Dendritic cell treated with granulocyte-macrophage colony-stimulating factor and Interleukin-4, amounts not matched to agents 40 ng/mL and 50 ng/mL, for 4 days (primary cell): Measurements from ENCODE around the gene RETREG3.
A peak's percentile ranks its signal among the peaks of the same experiment; 100 is the strongest.

Experiments used
- H3K27ac Mint-ChIP-seq: one replicate; pipeline ENCODE4 v1.8.0; 2022; ENCODE audit warnings: mild to moderate bottlenecking, mixed read lengths
- H3K27me3 Mint-ChIP-seq: one replicate; pipeline ENCODE4 v1.8.0; 2022; ENCODE audit warnings: mild to moderate bottlenecking, mixed read lengths
- H3K36me3 Mint-ChIP-seq: one replicate; pipeline ENCODE4 v1.8.0; 2022; ENCODE audit warnings: low read depth, mixed read lengths
- H3K4me1 Mint-ChIP-seq: one replicate; pipeline ENCODE4 v1.8.0; 2022; ENCODE audit warnings: low read depth, mixed read lengths
- H3K4me3 Mint-ChIP-seq: one replicate; pipeline ENCODE4 v1.8.0; 2022; ENCODE audit warnings: mild to moderate bottlenecking, moderate library complexity, mixed read lengths
- H3K9me3 Mint-ChIP-seq: one replicate; pipeline ENCODE4 v1.8.0; 2022; ENCODE audit warnings: mixed read lengths
- intact Hi-C: fragments of 100-400 bp; cut with micrococcal nuclease; formaldehyde crosslinking; loops from one replicate; pipeline ENCODE4 v1.15.0; 2022

RETREG3 gene

GRCh38 chr17:42571435-42572225, 37.5 kb downstream of the RETREG3 start:
- peaks cover 66% of the 10 kb centered on the region for H3K4me1 Mint-ChIP-seq

GRCh38 chr17:42568341-42569111, 40.6 kb downstream of the RETREG3 start:
- Mint-ChIP-seq H3K9me3 (no peaks in the 10 kb centered on the region), H3K27me3 (no peaks in the 10 kb centered on the region)

More at GRCh38 chr17:42571435-42572225, 37.5 kb downstream of the RETREG3 start:
- no peaks in the 10 kb centered on the region for H3K9me3 Mint-ChIP-seq
- no peak overlapping the region for H3K4me3 Mint-ChIP-seq
- peaks cover 98% of the 10 kb centered on the region for H3K36me3 Mint-ChIP-seq
- H3K27ac Mint-ChIP-seq, result no peak overlapping the region
- intact Hi-C loops, result no loop called here
- H3K27me3 Mint-ChIP-seq, result no peaks in the 10 kb centered on the region

GRCh38 chr17:42566883-42567573, 42.1 kb downstream of the RETREG3 start, which contains the start of gene MLX:
TSS of gene MLX (plus strand) at chr17:42567100. CDS start at chr17:42567125, 25 bp downstream.
- peaks cover 65% of the 10 kb centered on the region for H3K4me1 Mint-ChIP-seq
- peak within 1 kb of the TSS; percentile 86 for H3K27ac Mint-ChIP-seq
- H3K9me3 Mint-ChIP-seq, result no peaks in the 10 kb centered on the region
- intact Hi-C loops, result loop anchor here (1.0 kb wide), 1 partner anchor 10 kb away; the partner anchor contains the start of gene PSMC3IP
- H3K27me3 Mint-ChIP-seq, result no peaks in the 10 kb centered on the region
- H3K36me3 Mint-ChIP-seq, result peaks cover 98% of the 10 kb centered on the region
- peak within 1 kb of the TSS; percentile 91 for H3K4me3 Mint-ChIP-seq

More at GRCh38 chr17:42568341-42569111, 40.6 kb downstream of the RETREG3 start:
- H3K4me1 Mint-ChIP-seq, result peaks cover 64% of the 10 kb centered on the region
- intact Hi-C loops, result no loop called here
- H3K27ac Mint-ChIP-seq, result peak overlapping the region; percentile 71
- H3K4me3 Mint-ChIP-seq, result peak overlapping the region; percentile 24
- peaks cover 98% of the 10 kb centered on the region for H3K36me3 Mint-ChIP-seq

- H3K27ac Mint-ChIP-seq, result peak overlapping the region; percentile 86
- no peaks in the 10 kb centered on the region for H3K9me3 Mint-ChIP-seq
- H3K4me1 Mint-ChIP-seq, result peaks cover 72% of the 10 kb centered on the region
- H3K4me3 Mint-ChIP-seq, result peak overlapping the region; percentile 91
- H3K27me3 Mint-ChIP-seq, result no peaks in the 10 kb centered on the region
- H3K36me3 Mint-ChIP-seq, result peaks cover 97% of the 10 kb centered on the region
- intact Hi-C loops, result no loop called here
These were observed 42.8 kb downstream of the RETREG3 start for GRCh38 chr17:42566215-42566882.

GRCh38 chr17:42565523-42566214, 43.5 kb downstream of the RETREG3 start:
- peaks cover 90% of the 10 kb centered on the region for H3K36me3 Mint-ChIP-seq
- H3K4me3 Mint-ChIP-seq, result no peak overlapping the region
- no peaks in the 10 kb centered on the region for H3K27me3 Mint-ChIP-seq
- H3K4me1 Mint-ChIP-seq, result peaks cover 68% of the 10 kb centered on the region
- no peaks in the 10 kb centered on the region for H3K9me3 Mint-ChIP-seq
- intact Hi-C loops, result no loop called here
- peak overlapping the region; percentile 86 for H3K27ac Mint-ChIP-seq

GRCh38 chr17:42564815-42565522, 44.2 kb downstream of the RETREG3 start:
- Mint-ChIP-seq H3K27ac (no peak overlapping the region), H3K9me3 (no peaks in the 10 kb centered on the region), H3K27me3 (no peaks in the 10 kb centered on the region), H3K4me3 (no peak overlapping the region), H3K4me1 (peaks cover 71% of the 10 kb centered on the region), H3K36me3 (peaks cover 83% of the 10 kb centered on the region)
- intact Hi-C loops, result no loop called here

- Mint-ChIP-seq H3K4me3 (peak overlapping the region; percentile 98), H3K9me3 (no peaks in the 10 kb centered on the region), H3K27ac (peak overlapping the region; percentile 97), H3K27me3 (no peaks in the 10 kb centered on the region), H3K4me1 (peaks cover 66% of the 10 kb centered on the region), H3K36me3 (peaks cover 73% of the 10 kb centered on the region)
- intact Hi-C loops, result no loop called here
These were observed 45.2 kb downstream of the RETREG3 start for GRCh38 chr17:42563950-42564349.

- intact Hi-C loops, result no loop called here
- Mint-ChIP-seq H3K4me3 (peak overlapping the region; percentile 98), H3K36me3 (peaks cover 69% of the 10 kb centered on the region), H3K9me3 (no peaks in the 10 kb centered on the region), H3K4me1 (peaks cover 62% of the 10 kb centered on the region), H3K27me3 (no peaks in the 10 kb centered on the region), H3K27ac (peak overlapping the region; percentile 97)
These were observed 45.6 kb downstream of the RETREG3 start for GRCh38 chr17:42563543-42563942.

- Mint-ChIP-seq H3K36me3 (peaks cover 66% of the 10 kb centered on the region), H3K27ac (peak overlapping the region; percentile 97), H3K4me1 (peaks cover 60% of the 10 kb centered on the region), H3K9me3 (no peaks in the 10 kb centered on the region), H3K27me3 (no peaks in the 10 kb centered on the region), H3K4me3 (peak overlapping the region; percentile 98)
- intact Hi-C loops, result no loop called here
These were observed 46.0 kb downstream of the RETREG3 start for GRCh38 chr17:42563143-42563509.

GRCh38 chr17:42562388-42563142, 46.6 kb downstream of the RETREG3 start:
- Mint-ChIP-seq H3K9me3 (no peaks in the 10 kb centered on the region), H3K4me1 (peaks cover 55% of the 10 kb centered on the region), H3K4me3 (peak overlapping the region; percentile 98), H3K27ac (peak overlapping the region; percentile 97), H3K36me3 (peaks cover 61% of the 10 kb centered on the region), H3K27me3 (no peaks in the 10 kb centered on the region)
- intact Hi-C loops, result no loop called here

GRCh38 chr17:42561897-42562387, 47.2 kb downstream of the RETREG3 start, which contains the start of gene COASY:
TSS of gene COASY (plus strand) at chr17:42562148. CDS start at chr17:42562623, 475 bp downstream.
- Mint-ChIP-seq H3K4me1 (peaks cover 54% of the 10 kb centered on the region), H3K9me3 (no peaks in the 10 kb centered on the region), H3K36me3 (peaks cover 55% of the 10 kb centered on the region)

GRCh38 chr17:42560246-42560645, 48.9 kb downstream of the RETREG3 start:
- H3K27me3 Mint-ChIP-seq, result peaks cover 1% of the 10 kb centered on the region
- H3K4me1 Mint-ChIP-seq, result peaks cover 47% of the 10 kb centered on the region
- no peak overlapping the region for H3K4me3 Mint-ChIP-seq
- no peaks in the 10 kb centered on the region for H3K9me3 Mint-ChIP-seq
- peaks cover 38% of the 10 kb centered on the region for H3K36me3 Mint-ChIP-seq
- intact Hi-C loops, result no loop called here
- no peak overlapping the region for H3K27ac Mint-ChIP-seq

More at GRCh38 chr17:42561897-42562387, 47.2 kb downstream of the RETREG3 start, which contains the start of gene COASY:
- intact Hi-C loops, result no loop called here
- peak within 1 kb of the TSS; percentile 98 for H3K4me3 Mint-ChIP-seq
- no peaks in the 10 kb centered on the region for H3K27me3 Mint-ChIP-seq
- H3K27ac Mint-ChIP-seq, result peak within 1 kb of the TSS; percentile 97
